KMS-11 (cell line): Measurements from ENCODE around the gene RHOBTB3.

Source experiments
- H2AFZ ChIP-seq: fragments of 200-600 bp; sonication (generic); 2 replicates; pipeline ENCODE4 v1.6.1; 2016; ENCODE audit warnings: antibody characterized with exemption, mixed run types, low read depth
- H3K27ac ChIP-seq: fragments of 200-600 bp; sonication (generic); 2 replicates; pipeline ENCODE4 v1.6.1; 2016; ENCODE audit warnings: mild to moderate bottlenecking, mixed run types
- H3K27me3 ChIP-seq: fragments of 200-600 bp; sonication (generic); 2 replicates; pipeline ENCODE4 v1.6.1; 2017; ENCODE audit warnings: mild to moderate bottlenecking, low read depth, mixed run types, moderate library complexity; ENCODE audit not compliant: insufficient read depth
- H3K36me3 ChIP-seq: fragments of 200-600 bp; sonication (generic); 2 replicates; pipeline ENCODE4 v1.6.1; 2017; ENCODE audit warnings: mild to moderate bottlenecking, mixed run types; ENCODE audit not compliant: insufficient read depth
- H3K4me1 ChIP-seq: fragments of 200-600 bp; sonication (generic); 2 replicates; pipeline ENCODE4 v1.6.1; 2016; ENCODE audit warnings: mild to moderate bottlenecking, low read depth, mixed run types; ENCODE audit not compliant: poor library complexity, severe bottlenecking
- H3K4me2 ChIP-seq: fragments of 200-600 bp; sonication (generic); 2 replicates; pipeline ENCODE4 v1.7.0; 2016; ENCODE audit warnings: mild to moderate bottlenecking, mixed run types
- H3K4me3 ChIP-seq: fragments of 200-600 bp; sonication (generic); IDR thresholded peaks from 2 replicates; pipeline ENCODE4 v1.6.1; 2017; ENCODE audit warnings: low read depth, low read length, mixed read lengths; ENCODE audit not compliant: insufficient read depth
- H3K79me2 ChIP-seq: fragments of 200-600 bp; sonication (generic); 2 replicates; pipeline ENCODE4 v1.6.1; 2016; ENCODE audit warnings: low read depth, mixed run types; ENCODE audit not compliant: insufficient read depth
- H3K9ac ChIP-seq: fragments of 200-600 bp; sonication (generic); 2 replicates; pipeline ENCODE4 v1.6.1; 2016; ENCODE audit warnings: mild to moderate bottlenecking, mixed run types
- H4K20me1 ChIP-seq: fragments of 200-600 bp; sonication (generic); 2 replicates; pipeline ENCODE4 v1.6.1; 2016; ENCODE audit warnings: mild to moderate bottlenecking, mixed run types; ENCODE audit not compliant: insufficient read depth
- TF ChIP-seq, protein P1 (sequence below): fragments of 200-600 bp; sonication (generic); conservative IDR thresholded peaks from 2 replicates; pipeline ENCODE4 v1.6.1; 2017; ENCODE audit warnings: low read depth, mild to moderate bottlenecking, antibody characterized with exemption, low read length, moderate library complexity, mixed read lengths

The RHOBTB3 gene

GRCh38 chr5:95739857-95740256 lies 8.7 kb downstream of the RHOBTB3 start:
- H2AFZ ChIP-seq = no peak overlapping the region
- no peak overlapping the region for H3K9ac ChIP-seq
- H3K4me3 ChIP-seq = no peak overlapping the region
- no peaks in the 10 kb centered on the region for H4K20me1 ChIP-seq
- TF ChIP-seq, protein P1, sequence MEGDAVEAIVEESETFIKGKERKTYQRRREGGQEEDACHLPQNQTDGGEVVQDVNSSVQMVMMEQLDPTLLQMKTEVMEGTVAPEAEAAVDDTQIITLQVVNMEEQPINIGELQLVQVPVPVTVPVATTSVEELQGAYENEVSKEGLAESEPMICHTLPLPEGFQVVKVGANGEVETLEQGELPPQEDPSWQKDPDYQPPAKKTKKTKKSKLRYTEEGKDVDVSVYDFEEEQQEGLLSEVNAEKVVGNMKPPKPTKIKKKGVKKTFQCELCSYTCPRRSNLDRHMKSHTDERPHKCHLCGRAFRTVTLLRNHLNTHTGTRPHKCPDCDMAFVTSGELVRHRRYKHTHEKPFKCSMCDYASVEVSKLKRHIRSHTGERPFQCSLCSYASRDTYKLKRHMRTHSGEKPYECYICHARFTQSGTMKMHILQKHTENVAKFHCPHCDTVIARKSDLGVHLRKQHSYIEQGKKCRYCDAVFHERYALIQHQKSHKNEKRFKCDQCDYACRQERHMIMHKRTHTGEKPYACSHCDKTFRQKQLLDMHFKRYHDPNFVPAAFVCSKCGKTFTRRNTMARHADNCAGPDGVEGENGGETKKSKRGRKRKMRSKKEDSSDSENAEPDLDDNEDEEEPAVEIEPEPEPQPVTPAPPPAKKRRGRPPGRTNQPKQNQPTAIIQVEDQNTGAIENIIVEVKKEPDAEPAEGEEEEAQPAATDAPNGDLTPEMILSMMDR = no peak
- no peaks in the 10 kb centered on the region for H3K36me3 ChIP-seq
- no peaks in the 10 kb centered on the region; the same call in 1 of the 2 replicates for H3K79me2 ChIP-seq
- H3K27me3 ChIP-seq = no peaks in the 10 kb centered on the region
- no peak overlapping the region for H3K27ac ChIP-seq
- H3K4me2 ChIP-seq = no peak overlapping the region
- H3K4me1 ChIP-seq = no peaks in the 10 kb centered on the region

- no peak overlapping the region for H3K27ac ChIP-seq
- H3K4me2 ChIP-seq = no peak overlapping the region
- H3K9ac ChIP-seq = no peak overlapping the region
- TF ChIP-seq, protein P1 = no peak
- no peaks in the 10 kb centered on the region for H3K79me2 ChIP-seq
- H3K4me3 ChIP-seq = no peak overlapping the region
- H3K4me1 ChIP-seq = no peaks in the 10 kb centered on the region
- no peaks in the 10 kb centered on the region for H4K20me1 ChIP-seq
- no peaks in the 10 kb centered on the region for H3K27me3 ChIP-seq
- H3K36me3 ChIP-seq = no peaks in the 10 kb centered on the region
- no peak overlapping the region for H2AFZ ChIP-seq
Measured at GRCh38 chr5:95741458-95741857, 10.3 kb downstream of the RHOBTB3 start.

DNA sequence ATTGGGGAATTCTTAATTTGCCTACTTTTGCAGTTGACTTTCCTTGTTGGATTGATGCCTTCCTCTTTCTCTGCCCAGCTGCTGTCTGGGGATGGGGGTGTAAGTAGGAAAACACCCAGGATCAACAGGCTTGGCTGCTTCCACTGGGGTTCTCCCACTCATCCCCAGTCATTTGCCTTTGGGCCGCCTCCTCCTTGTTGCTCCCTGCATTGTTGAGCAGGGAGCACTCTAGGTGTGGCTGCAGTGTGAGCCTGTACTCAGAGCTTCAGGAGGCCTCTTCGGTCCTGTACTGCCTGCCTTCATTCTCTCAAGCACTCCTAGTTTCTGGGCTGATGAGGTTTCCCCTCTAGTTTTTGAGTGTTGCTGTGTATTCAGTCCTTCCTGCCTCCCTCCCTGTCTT lies 12.1 kb downstream of the RHOBTB3 start:
- no peaks in the 10 kb centered on the region for H3K27me3 ChIP-seq

GRCh38 chr5:95743877-95744276 lies 12.7 kb downstream of the RHOBTB3 start:
- H3K27ac ChIP-seq = no peak overlapping the region
- H3K36me3 ChIP-seq = no peaks in the 10 kb centered on the region
- H3K4me3 ChIP-seq = no peak overlapping the region
- no peak overlapping the region for H3K9ac ChIP-seq
- H3K4me1 ChIP-seq = no peaks in the 10 kb centered on the region
- TF ChIP-seq, protein P1 = no peak
- no peaks in the 10 kb centered on the region for H3K27me3 ChIP-seq
- no peak overlapping the region for H2AFZ ChIP-seq
- H3K79me2 ChIP-seq = no peaks in the 10 kb centered on the region
- no peaks in the 10 kb centered on the region for H4K20me1 ChIP-seq
- no peak overlapping the region for H3K4me2 ChIP-seq

More for the DNA sequence above, 12.1 kb downstream of the RHOBTB3 start:
- no peaks in the 10 kb centered on the region for H4K20me1 ChIP-seq
- no peaks in the 10 kb centered on the region for H3K36me3 ChIP-seq
- H3K79me2 ChIP-seq = no peaks in the 10 kb centered on the region
- no peak overlapping the region for H2AFZ ChIP-seq
- H3K4me2 ChIP-seq = no peak overlapping the region
- no peak overlapping the region for H3K27ac ChIP-seq
- TF ChIP-seq, protein P1 = no peak
- H3K4me1 ChIP-seq = no peaks in the 10 kb centered on the region
- H3K4me3 ChIP-seq = no peak overlapping the region
- no peak overlapping the region for H3K9ac ChIP-seq
